Hematopoietic multipotent progenitor cell treated with erythropoietin and hydrocortisone succinate and interleukin-3 and kit ligand, for 15 days (in vitro differentiated cells): ENCODE measurements around the gene TMEM18.

ENCODE experiments used
- DNase-seq: peaks from one replicate; pipeline ENCODE4 v3.0.0-alpha.2; 2015; ENCODE audit warnings: low spot score

The TMEM18 gene

DNA sequence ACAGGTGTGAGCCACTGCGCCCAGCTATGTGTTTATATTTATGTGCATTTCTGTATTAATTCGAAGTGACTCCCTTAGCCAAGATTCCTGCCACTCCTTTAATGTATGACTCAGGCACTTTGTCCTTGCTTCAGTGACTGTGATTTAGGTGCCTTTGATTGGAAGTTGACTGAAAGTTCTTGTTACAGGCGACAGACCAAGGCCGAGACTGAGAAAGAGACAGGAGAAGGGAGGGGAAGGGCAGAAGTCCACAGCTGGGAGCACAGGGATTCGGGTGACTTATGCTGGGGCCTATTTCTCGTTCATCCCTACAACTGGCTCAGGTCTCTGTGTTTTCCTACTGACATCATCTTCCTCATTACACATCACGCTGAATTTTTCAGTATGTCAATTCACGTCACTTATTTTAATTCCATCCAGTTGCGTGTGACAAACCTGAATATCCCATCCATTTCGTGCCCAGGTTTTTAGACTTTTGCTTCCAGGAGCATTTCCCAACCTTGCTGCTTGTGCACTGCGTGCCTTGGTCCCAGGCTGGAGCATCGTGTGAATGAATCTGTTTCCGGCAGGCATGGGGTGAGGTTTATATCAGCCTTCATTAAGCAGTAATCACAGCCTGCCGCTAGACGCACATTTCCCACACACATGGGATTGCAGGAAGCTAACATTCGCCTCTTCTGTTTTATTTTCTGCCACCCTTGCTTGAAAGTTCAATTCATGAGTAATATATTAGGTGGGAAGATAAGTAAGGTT lies 42.4 kb downstream of the TMEM18 start:
- DNase-seq = no peak

DNA sequence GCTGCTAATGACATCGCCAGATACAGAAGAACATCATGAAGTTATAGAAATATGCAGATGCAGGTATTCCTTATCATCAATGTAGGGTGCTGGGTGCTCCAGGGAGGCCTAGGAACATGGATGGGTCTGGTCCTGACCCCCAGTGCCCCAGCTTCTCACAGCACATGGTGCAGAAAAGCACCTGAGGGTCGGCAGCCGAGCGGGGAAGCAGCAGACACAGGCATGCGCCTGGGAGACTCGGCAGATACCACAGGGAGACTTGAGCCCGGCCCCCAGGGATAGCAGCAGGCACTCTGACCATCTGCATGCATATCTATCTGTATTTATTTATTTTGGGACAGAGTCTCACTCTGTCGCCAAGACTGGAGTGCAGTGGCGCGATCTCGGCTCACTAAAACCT lies 43.2 kb downstream of the TMEM18 start:
- DNase-seq = no peak

- DNase-seq = no peak
These were observed 43.8 kb downstream of the TMEM18 start for GRCh38 chr2:633371-633770.

DNA sequence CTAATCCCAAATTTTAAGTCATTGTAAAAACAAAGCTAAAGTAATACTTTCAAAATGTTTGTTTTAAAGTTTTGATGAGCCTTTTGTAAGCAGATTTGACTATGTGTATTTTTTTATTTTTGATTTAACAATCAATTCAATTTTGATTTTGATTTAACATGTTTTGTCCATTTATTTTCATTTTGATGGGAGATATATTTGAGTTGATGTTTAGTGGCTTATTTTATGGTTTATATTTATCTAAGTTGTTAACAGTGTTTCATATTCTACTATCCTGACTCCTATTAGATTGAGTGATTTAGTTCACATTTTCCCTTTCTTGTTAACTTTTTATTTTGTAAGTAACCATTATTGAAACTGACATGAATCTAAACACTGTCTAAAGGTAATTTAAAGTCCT lies 44.7 kb downstream of the TMEM18 start:
- no peak for DNase-seq

DNA sequence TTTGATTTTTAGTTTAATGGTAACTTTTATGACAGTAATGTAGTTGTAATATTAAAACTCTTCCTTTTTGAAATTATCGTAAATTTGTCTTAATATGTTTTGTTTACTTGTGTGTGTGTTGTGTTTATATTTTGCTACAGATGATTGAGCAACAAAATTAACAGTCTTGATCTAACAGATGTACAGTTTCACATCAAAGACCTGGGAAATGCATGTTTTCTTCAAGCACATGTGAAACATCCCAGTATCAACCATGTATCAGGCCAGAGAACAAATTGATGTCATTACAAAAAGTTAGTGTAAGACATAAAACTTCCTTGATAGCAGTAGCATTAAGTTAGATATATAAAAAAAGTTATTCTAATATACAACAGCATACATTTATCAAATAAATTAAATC lies 45.5 kb downstream of the TMEM18 start:
- no peak for DNase-seq

- DNase-seq = no peak
These were observed 46.5 kb downstream of the TMEM18 start for GRCh38 chr2:630451-631320.

DNA sequence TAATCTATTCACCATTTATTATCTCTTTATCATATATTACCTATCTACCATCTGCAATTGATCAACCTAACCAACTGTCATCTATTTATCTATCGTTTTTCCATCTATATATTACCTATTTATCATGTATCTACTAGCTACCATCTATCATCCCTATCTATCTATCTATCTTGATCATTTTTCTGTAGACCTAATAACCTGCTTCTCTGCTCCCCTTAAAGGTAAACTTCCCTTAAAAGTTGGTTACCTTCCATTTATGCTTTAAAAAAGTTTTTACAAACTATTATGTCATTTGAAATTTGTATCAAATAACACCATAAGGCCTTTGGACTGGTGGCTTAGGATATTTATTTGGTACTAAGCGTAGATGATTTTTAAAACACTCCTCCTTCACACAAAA lies 47.2 kb downstream of the TMEM18 start:
- no peak for DNase-seq

DNA sequence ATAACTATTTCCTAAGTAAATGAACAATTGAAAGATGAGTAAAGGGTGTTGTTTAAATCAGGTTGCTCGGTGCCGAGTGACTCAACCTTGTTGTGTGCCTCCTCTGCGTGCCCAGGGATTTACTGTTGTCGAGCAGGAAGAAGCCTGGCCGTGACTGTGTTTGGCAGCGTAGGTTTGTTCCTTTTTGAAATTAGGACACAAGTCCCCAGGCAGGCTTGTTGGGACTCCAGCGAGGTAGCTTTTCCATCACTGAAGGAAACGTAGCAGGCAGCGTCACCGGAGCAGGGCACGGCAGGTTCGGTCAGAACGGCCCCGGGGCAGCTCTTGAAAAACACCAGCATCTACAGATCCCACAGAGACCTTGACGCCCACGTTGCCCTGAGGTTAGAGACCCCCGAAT lies 48.6 kb downstream of the TMEM18 start:
- no peak for DNase-seq

DNA sequence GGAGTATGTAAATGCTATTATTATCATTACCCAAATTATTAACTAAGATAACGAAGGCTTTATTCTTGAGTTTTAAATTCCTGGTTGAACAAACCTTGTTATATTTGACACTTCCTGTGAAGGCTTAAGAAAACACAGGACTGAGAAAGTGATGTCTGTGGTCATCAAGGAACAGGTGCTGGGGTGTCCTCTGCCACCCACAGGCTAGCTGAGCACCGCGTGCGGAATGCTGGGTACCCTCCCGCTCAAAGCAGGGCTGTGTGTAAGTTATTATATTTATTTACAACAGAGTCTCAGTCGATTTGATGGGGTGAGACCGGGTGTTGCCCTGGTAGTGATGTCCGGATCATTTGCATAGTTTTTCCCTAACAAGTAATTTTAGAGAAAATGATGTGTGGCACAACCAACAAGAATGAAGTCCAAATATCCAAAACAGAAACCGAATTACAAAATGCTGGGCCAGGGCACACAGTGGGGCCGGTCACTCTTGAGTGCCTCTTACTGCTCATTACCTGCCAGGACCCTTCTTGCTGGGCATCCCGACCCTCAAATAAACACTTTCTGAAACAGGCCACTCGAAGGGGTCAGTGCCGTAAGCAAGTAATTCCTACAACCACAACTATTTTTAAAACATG lies 49.2 kb downstream of the TMEM18 start:
- DNase-seq = no peak

GRCh38 chr2:627340-627709 lies 49.9 kb downstream of the TMEM18 start:
- no peak for DNase-seq

- DNase-seq = no peak
These were observed 50.5 kb downstream of the TMEM18 start for GRCh38 chr2:626491-627339.

DNA sequence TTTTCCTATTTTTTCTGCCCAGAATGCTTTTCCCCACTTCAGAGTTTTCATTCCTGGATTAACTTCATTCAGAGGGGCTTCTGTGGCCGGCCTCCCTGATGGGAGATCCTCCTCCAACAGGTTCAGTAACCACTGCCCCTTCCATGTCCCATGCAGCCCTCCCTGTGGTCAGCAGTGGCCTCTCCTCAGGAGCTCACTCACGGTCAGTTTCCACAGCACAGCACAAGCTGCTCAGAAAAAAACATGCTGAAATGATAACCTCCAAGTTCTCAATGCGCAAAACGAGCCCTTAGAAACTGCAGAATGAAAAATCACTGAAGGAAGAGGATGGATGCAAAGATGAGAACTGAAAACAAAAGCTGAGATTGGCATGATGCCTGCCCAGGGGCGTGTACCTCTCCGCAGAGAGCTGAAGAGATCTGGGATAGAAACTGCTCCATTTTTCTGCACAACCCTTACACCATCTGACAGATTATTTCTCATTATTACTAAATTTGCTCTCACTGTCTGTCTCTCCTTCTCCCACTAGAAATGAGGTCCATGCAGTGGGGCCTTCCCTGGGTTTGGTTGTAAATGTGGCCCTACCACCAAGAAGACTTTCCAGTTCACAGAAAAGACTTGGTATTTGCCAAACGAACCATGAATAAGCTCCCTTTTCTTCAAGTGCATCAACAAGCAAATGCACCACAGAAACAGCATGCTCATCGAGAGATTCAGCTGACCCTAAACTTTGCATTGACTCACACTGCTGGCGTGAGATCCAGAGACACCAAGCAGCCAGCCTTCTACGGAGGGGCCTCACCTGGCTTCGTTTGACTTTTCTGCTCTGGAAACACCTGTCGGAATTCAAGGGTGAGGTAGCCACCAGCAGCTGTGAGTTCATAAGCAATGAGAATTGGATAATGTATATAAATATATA lies 51.5 kb downstream of the TMEM18 start:
- no peak for DNase-seq

DNA sequence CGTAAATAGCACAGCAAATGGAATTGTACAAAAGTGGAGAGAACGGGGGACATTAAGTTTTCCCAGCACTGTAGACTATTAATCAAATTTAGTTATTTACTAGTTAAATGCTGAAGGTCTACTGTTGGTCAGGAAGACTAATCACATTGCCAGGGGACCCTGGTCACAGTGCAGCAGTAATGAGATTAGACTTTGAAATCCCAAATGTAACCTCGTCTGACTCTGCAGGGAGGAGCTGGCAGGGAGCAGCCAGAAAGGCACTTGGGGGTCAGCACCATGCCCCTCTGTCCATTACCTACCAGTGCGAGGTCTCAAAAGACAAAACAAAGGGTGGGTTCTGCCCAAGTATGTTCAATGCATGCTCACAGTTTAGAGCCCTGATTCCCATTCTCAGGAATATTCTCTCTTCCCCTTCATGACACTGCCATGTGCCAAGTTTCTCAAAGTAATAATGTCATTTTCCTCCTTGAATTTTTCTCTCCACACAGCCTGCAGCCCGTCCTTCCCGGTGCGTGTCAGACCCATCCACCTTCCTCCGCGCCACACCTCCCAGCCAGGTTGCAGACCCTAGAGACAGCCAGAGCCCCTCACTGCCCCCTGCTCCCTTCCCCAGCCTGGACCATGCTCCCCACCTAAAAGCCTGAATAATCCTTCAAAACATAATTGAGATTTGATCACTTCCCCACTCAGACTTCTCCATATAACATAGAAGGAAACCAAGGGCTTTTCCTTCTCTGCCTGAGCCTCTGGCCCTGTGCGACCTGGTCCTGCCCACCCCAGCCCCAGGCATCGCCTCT lies 52.5 kb downstream of the TMEM18 start:
- no peak for DNase-seq

- no peak for DNase-seq
These were observed 53.1 kb downstream of the TMEM18 start for GRCh38 chr2:624096-624495.

- DNase-seq = no peak
These were observed 53.9 kb downstream of the TMEM18 start for GRCh38 chr2:623130-623922.

DNA sequence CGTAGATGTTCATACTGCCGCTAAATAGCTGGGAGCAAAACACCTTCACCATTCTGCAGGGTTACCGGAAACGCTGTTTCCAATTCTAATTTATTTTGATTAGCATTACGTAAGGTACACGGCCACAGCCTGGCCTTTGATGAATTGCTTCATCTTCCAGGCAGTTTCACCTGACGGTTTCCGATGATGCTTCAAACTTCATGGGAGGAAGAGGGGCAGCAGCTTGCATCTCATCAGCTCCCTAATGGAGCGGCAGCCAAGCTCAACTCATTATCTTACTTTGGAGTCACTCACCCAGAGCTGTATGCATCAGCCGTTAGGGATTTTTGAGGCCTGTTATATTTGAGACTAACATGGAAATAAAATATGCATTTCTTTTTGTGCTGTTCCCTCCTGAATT lies 54.8 kb downstream of the TMEM18 start:
- DNase-seq = no peak

DNA sequence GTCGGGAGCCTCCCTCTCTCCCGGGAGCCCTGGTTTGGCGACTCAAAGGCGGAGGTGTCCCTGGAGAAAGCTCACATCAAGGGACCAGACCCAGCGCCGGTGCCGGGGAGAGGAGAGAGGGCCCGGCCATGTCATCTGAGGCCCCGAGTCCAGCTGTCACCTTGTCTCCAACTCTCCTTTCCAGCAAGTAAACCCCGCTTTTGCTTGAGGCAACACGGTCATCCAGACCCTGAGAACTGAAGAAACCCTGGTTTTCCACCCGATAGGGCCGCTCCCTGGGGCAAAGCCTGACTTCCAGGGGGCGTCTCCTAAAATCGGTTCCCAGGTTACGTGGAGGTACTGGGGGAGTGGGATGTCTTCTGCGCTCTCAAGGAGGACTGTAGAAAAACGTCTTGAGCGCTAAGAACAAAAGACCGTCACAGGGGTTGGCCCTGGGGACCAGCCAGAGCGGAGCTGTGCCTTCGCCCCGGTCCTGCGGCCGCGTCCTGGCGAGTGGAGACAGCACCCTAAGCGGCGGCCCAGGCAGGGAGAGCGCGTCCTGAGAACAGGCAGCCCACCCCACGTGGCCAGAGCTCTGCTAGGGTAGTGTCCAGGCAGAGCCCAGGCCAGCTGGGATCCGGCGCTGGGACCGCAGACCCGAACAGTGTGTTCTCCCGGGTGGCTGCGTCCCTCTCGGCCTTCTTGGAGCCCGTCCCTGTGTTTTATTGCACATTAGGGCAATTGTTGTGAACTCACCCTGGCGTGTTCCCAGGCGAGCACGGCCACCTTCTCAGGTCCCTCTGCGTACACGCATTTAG lies 55.7 kb downstream of the TMEM18 start:
- no peak for DNase-seq

GRCh38 chr2:620471-621302 lies 56.5 kb downstream of the TMEM18 start:
- DNase-seq = no peak
